Measurements from ENCODE around the gene ZNRD2.

The ZNRD2 gene

GRCh38 chr11:65574811-65575567 lies 4.7 kb downstream of the ZNRD2 start:
- DNase-seq = no peak

GRCh38 chr11:65575568-65576231 lies 5.4 kb downstream of the ZNRD2 start, which contains the start of gene EHBP1L1:
EHBP1L1 (plus strand) TSS chr11:65576053; CDS start chr11:65576303, 250 bp downstream.
- peak; percentile 88 for DNase-seq

- DNase-seq = peak; percentile 39
Observed at GRCh38 chr11:65576232-65576866, 6.1 kb downstream of the ZNRD2 start.

- peak; percentile 45 for DNase-seq
Observed at GRCh38 chr11:65576867-65577755, 6.8 kb downstream of the ZNRD2 start.

GRCh38 chr11:65577756-65578109 lies 7.5 kb downstream of the ZNRD2 start:
- DNase-seq = no peak

GRCh38 chr11:65578134-65578533 lies 7.9 kb downstream of the ZNRD2 start:
- no peak for DNase-seq

- no peak for DNase-seq
Observed at GRCh38 chr11:65578667-65579066, 8.4 kb downstream of the ZNRD2 start.

- DNase-seq = no peak
Observed at GRCh38 chr11:65579291-65579690, 9.0 kb downstream of the ZNRD2 start.

- DNase-seq = no peak
Observed at GRCh38 chr11:65580031-65580692, 9.9 kb downstream of the ZNRD2 start.

- no peak for DNase-seq
Observed at GRCh38 chr11:65580756-65581155, 10.5 kb downstream of the ZNRD2 start.

GRCh38 chr11:65581928-65582327 lies 11.7 kb downstream of the ZNRD2 start:
- DNase-seq = no peak

GRCh38 chr11:65583589-65583988 lies 13.3 kb downstream of the ZNRD2 start:
- DNase-seq = no peak

GRCh38 chr11:65584106-65584505 lies 13.8 kb downstream of the ZNRD2 start:
- DNase-seq = no peak

GRCh38 chr11:65584723-65585171 lies 14.5 kb downstream of the ZNRD2 start:
- no peak for DNase-seq

GRCh38 chr11:65585396-65586246 lies 15.3 kb downstream of the ZNRD2 start:
- no peak for DNase-seq

GRCh38 chr11:65586247-65586630 lies 16.0 kb downstream of the ZNRD2 start:
- no peak for DNase-seq

GRCh38 chr11:65586676-65587075 lies 16.4 kb downstream of the ZNRD2 start:
- DNase-seq = no peak

GRCh38 chr11:65588199-65589054 lies 18.1 kb downstream of the ZNRD2 start:
- DNase-seq = peak; percentile 85

GRCh38 chr11:65589444-65590239 lies 19.4 kb downstream of the ZNRD2 start:
- DNase-seq = peak; percentile 50

Data from CD4-positive, alpha-beta T cell treated with Interleukin-10 for 1 hour (primary cell).